GM18861 (cell line): ENCODE results near the gene TSACC.
"Not testable (repeated sequence)": the region's sequence is repeated elsewhere in the genome, so short reads cannot be mapped to it uniquely, and the experiment has no call there.

Source experiments
- ATAC-seq: cut with Tn5 transposase; IDR thresholded peaks from one replicate; pipeline ENCODE4 v1.9.1; 2021; ENCODE audit not compliant: unreplicated experiment

Gene TSACC

DNA sequence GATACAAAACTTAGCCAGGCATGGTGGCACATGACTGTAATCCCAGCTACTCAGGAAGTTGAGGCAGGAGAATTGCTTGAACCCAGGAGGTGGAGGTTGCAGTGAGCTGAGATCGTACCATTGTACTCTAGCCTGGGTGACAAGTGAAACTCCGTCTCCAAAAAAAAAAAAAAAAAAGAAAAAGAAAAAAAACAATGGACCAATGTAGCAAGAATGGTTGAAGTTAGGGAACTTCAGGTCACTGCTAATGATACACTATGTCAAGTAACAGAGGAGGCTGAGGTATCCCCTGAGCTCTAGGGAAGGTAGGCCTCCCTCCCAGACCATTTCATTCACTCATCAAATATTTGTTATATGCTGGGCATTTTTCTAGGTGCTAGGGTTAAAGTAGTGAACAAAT lies 7.7 kb downstream of the TSACC start:
- not testable (repeated sequence) for ATAC-seq

DNA sequence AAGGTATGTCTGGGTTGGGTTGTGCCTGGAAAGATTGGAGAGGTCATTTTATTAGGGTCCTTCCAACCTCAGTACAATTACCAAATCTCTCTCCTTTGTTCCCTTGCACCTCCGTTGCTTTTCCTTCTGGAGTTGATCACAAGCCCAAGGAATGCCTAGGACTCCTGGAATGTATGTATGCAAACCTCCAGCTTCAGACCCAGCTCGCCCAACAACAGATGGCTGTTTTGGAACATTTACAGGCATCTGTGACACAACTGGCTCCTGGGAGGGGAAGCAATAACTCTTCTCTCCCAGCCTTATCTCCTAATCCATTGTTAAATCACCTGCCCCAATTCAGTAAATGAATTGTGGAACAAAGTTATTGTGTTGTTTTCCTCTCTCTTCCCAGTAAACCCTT lies 8.3 kb downstream of the TSACC start:
- ATAC-seq: no peak

DNA sequence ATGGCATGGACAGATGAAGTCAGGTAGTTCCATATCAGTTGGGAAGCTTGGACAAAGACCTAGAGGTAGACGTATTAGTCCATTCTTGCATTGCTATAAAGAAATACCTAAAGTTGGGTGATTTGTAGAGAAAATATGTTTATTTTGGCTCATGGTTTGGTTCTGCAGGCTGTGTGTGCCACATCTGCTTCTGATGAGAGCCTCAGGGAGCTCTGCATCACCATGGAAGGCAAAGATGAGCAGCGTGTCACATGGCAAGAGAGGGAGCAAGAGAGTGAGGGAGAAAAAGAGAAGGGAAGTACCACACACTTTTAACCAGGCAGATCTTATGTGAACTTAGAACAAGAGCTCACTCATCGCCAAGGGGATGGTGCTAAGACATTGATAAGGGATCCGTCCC lies 9.0 kb downstream of the TSACC start:
- no peak for ATAC-seq

DNA sequence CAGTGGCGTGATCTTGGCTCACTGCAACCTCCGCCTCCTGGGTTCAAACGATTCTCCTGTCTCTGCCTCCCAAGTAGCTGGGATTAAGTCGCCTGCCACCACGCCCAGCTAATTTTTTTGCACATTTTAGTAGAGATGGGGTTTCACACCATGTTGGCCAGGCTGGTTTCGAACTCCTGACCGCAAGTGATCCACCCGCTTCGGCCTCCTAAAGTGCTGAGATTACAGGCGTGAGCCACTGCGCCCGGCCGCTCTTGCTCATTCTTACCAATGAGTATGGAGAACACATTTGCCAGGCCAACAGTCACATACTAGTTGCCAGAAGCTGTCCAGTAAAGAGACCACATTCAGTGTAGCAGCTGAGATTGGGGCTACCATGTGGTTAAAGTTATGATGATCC lies 14.2 kb downstream of the TSACC start:
- not testable (repeated sequence) for ATAC-seq

DNA sequence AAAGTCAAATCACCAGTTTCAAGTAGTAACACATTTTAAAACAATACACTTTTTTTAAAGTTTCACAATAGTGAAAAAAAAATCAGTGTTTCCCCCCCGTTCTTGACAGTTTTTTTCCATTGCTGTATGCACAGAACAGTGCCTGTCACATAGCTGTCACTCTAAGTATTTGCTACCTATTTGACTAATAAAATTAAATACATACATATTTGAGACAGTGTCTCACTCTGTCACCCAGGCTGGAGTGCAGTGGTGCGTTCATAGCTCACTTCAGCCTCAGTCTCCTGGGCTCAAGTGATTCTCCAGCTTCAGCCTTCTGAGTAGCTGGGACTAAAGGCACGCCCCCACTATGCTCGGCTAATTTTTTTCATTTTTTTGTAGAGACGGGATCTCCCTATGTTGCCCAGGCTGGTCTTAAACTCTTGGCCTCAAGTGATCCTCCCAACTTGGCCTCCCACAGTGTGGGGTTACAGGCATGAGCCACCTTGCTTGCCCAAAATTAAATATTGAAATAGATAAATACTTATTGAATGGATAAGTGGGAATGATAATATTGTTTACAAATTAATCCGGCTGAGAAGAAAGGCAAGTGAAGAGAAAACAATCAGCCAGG lies 18.0 kb downstream of the TSACC start:
- ATAC-seq: no peak

DNA sequence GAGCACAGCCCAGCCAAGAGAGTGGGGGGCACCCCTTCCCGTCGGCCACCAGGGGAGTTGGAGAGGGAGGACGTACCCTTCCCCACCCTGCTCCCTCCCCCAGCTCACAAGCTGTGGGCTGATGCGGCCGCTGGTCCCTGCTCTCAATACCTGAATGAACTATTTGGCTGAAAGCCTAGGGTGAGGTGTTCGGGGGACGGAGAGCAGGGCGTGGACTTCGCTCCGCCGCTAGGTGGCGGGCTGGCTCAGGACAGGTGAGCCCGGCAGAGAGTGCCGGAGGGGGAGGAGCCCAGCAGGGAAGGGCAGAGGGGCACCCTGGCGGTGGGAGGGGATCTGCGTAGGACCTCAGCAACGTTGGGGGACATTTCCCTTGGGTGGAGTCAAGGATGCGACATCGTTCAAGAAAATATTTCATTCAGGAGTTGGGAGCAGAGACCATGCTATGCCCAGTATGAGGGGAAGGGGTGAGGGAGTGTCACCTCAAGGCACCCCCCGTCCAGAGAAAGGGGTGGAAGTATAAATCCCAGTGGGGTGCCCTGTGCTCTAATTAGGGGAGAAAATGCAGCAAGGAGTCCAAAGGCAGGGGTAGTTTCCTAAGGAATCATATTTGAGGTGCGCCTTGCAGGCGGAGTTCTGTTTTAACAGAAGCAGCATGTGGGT lies 18.7 kb downstream of the TSACC start:
- ATAC-seq: no peak

DNA sequence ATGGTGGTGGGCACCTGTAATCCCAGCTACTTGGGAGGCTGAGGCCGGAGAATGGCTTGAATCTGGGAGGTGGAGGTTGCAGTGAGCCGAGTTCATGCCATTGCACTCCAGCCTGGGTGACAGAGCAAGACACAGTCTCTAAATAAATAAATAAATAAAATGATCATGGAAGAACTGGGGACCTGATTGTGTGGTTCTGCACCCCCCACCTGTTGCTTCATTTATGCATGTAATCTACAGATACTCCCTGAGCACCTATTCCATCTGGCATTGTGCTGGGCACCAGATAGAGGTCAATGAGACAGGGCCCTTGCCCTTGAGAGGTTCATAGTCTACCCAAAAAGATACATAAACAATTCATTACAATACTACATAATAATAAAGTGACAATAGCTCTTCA lies 19.7 kb downstream of the TSACC start:
- ATAC-seq: no peak

DNA sequence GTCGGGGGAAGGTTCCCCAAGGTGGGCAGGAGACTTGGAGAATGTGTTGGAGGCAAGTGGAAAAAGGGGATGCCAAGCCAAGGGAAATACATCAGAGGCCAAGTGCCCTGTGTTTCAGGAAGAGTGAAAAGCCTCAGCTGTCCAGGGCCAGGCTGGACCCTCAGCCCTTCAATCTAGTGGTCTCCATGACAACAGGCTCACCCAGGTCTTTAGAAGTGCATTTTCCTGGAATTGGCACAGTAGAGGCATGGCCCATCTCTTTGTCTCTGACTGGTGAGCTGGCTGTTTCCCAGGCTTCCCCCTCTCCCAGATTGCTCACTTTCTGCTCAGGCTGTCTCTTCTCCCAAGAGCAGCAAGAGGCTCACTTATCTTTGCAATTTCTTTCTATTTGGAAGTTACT lies 20.3 kb downstream of the TSACC start:
- no peak for ATAC-seq

DNA sequence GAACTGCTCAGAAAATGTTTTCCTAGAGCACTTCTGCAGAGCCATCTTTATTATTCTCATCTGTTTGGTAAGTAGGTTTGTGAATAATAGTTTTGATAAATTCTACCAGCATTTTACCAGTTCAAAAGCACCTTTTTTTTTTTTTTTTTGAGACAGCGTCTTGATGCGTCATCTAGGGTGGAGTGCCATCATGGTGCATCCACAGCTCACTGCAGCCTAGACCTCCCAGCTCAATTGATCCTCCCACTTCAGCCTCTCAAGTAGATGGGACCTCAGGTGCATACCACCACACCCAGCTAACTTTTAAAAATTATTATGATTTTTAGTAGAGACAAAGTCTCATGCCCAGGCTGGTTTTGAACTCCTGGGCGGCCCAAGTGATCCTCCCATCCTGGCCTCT lies 20.9 kb downstream of the TSACC start:
- ATAC-seq: no peak

DNA sequence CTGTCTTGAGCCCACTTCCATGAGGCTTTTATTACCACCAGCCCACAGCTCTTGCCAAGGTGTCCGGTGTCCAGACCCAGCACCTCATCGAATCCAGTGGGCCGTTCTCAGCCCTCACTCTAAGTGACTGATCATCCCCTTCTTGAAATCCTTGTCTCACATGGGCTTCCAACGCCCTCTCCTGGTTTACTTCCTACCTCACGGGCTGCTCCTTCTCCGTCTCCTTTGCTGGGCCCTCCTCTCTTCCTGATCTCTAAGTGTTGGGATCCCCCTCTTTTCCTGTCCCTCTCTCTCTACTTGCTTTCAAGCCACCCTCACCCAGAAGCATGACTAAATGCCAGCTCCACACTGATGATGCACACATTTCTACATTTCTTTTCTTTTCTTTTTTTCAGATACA lies 21.6 kb downstream of the TSACC start:
- no peak for ATAC-seq

DNA sequence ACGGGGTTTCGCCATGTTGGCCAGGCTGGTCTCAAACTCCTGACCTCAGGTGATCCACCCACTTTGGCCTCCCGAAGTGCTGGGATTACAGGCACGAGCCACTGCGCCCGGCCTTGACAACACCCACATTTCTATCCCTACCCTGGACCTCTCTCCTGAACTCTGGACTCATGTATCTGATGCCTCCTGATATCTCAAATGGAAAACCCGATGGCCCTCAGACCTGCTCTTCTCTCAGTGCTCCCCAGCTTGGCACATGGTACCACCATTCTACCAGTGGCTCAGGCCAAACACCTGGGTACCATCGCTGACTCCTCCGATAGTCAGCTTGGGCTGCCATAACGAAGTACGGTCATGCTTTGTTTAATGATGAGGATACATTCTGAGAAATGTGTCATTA lies 22.2 kb downstream of the TSACC start:
- ATAC-seq: no peak

DNA sequence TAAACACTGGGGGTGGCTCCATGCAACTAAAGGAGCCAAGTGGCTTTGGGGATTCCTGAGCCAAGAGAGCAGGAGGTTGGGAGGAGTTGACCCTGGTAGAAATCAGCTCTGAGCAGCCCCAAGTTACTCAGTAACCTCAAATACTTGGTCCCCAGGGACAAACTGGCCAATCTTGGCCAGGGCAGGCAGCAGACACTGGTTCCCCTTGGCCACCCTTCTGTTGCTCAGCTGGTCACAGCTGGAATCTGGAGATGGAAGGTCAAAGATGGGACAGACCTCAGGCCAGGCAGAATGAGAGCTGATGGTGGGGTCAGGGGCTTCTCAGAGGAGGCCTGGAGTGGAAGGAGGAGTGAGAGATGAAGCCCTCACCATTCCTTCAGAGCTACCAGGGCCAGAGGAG lies 27.4 kb downstream of the TSACC start:
- no peak for ATAC-seq

DNA sequence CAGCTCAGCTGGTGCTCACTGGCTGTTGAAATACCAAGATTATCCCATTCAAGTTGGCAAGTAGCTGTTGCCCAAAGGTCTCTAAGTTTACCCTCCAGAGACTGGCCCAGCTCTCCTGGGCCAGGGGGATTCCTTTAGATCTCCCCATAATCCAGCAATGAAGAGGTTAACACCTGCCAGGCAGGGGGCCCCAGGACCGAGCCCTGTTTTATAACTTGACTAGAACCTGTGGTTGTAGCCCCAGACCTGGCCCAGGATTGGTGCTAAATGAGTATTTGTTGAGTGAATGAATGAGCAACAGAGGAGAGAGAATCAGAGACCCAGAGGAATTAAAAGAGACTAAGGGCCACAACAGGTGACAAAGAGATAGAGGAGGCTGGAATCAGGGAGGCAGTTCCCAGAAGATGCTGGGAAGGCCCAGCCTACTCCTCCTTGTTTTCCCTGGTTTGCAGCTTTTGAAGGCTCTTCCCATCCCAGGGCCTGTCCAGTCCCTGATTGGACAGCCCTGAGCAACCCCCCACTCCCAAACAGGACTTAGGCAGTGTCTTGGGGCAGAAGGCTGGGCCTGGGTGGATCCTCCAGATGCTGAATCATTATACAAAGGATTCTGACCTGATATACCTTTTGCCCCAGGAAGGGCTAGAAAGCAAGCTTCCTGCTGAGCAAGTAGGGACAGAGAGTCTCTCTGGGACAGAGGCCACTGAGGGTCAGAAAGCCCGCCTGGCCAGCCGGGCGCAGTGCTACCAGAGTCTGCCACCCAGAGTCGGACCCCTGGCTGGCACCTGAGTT lies 28.2 kb downstream of the TSACC start:
- no peak for ATAC-seq

DNA sequence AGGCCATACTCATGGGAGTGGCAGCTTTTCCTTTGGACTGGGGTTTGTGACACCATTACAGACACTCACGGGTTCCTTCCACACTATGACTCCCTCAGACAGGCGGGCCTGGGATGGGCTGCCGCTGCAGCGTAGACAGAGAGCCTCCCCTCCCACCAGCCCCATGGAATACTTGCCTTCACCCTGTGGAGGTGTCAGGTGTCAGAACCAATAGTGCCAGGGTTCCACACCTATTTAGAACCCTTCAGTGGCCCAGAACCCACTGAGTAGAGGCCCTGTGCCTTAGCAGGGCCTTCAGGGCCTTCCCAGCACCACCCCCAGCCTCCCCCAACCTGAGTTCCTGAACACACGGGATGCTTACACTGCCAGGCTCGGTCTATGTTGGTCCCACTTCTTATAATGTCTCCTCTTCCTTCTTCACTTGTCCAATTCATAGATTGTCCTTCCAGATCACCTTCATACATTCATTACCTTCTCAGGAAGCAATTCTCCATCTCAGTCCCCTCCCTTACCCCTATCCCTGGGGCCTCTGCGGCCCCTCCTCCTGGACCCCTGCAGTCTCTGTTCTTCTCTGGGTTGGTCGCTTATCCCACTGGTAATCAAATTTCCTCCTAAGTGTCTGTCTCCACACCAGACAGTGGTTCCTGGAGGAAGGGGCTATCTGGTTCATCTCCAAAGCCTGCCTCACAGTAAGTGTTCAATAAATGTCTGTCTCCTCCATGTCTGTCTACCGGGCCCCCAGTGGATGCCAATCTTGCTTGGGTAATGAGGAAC lies 29.2 kb downstream of the TSACC start:
- ATAC-seq: no peak

DNA sequence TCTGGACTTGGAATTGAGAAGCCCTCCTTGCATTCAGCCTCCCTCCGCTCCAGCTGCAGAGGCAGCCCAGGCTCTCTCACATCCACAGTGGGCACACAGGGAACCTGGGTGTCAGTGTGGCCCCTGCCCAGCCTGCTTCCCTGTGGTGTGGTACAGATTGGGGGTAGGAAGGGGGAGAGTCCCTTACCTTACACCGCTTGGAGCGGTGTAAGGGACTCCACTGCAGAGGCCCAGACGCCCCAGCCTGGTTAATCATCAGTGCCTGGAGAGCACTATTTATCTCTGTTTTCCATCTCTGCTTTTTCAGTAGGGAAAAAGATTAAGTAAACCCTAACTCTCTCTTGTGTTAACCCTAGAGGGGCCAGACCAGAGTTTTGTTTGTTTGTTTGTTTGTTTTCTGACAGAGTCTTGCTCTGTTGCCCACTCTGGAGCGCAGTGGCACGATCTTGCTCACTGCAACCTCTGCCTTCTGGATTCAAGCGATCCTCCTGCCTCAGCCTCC lies 29.9 kb downstream of the TSACC start:
- no peak for ATAC-seq

DNA sequence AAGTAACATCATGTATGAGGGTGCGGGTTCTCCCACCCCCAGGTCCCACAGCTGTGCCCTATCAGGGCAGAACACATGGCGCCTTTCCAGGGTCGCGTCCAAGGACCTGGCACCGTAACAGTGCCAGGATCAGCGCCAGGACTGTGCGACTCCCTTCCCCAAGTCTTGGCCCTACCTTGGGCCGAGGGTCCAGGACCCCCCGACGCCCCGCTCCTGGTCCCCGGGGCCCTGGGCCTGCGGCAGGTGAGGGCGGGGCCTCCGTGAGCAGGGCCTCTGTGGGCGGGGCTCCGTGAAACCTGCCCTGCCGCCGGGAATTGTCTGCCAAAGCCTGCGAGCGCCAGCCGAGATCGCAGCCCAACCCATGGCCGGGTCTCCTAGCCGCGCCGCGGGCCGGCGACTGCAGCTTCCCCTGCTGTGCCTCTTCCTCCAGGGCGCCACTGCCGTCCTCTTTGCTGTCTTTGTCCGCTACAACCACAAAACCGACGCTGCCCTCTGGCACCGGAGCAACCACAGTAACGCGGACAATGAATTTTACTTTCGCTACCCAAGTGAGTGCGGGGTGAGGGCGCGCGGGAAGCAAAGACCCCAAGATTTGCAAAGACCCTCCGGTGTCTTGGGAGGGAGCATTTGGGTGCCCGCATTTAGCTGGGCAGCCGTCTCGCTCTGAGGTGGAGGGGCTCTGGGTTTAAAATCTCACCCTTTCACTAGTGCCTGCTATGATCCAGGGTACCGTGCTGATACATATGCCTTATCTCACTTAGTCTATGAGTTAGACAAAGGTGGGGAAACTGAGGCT lies 30.8 kb downstream of the TSACC start, which contains the start of gene RHBG:
RHBG (plus strand) TSS at position 323 of the 796 bp plus-strand sequence; CDS start at position 362, 39 bp downstream.
- ATAC-seq: no peak

DNA sequence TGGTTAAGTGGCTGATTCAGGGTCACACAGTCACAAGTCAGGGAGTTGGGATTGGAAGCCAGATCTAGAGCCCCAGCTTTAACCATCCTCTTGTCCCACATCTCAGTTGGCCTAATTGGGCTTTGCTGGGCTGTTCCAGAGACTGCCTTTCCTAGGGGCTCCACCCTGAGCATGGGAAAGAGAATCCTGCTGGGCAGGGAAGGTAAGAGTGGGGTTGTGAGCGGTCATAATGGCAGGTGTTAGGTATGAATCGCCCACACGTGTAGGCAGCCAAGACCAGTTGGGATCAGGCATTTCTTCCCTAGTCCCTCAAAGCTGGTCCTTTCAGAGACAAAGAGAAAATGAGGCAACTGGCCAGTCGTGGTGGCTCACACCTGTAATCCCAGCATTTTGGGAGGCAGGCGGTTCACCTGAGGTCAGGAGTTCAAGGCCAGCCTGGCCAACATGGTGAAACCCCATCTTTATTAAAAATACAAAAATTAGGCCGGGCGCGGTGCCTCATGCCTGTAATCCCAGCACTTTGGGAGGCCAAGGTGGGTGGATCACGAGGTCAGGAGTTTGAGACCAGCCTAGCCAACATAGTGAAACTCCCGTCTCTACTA lies 31.5 kb downstream of the TSACC start:
- ATAC-seq: not testable (repeated sequence)

DNA sequence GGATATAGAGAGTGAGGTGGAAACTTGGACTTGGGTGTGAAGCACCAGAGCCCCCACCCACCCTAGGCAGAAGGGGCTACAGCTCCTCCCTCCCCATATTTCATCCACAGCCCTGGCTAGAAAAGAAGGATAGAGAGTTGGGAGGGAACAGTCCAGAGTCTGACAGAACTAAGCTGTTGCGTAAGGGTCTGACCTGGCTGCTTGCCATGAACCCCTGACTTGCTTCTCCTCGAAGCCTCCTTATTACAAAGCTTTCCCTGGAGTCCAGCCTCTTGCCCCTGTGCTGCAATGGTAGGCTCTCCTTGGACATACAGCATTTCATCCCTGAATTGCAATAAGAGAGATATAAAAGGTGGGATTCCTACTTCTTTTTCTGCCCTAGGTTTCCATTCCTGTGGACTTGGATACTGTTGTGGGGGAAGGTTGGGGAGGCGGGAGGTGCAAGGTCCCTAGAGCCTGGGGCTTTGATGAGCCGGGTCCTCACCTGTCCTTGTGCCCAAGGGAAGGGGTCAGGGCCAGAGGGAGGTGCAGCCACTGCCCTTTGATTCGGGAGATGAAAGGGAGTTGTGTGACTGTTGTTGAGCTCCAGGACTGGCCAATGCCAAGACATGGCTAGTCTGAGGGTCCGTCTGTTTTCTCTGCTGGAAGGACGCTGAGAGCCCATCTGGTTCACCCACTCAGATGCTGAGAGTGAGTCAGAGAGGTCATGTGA lies 33.4 kb downstream of the TSACC start:
- no peak for ATAC-seq

DNA sequence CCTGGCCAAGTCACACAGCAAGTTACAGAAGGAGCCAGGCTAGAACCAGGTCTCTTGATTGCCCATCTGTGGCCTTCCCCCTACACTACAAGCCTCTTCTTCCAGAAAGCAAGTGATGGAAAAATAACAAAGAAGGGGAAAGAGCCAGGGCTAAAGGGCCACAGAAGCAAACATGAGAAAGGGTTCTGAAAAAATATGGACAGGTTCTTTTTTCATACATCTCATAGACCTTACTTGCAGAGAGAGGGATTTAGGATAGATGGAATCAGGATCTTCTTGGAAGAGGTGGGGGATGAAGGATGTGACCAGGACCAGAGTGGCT lies 33.9 kb downstream of the TSACC start:
- no peak for ATAC-seq

DNA sequence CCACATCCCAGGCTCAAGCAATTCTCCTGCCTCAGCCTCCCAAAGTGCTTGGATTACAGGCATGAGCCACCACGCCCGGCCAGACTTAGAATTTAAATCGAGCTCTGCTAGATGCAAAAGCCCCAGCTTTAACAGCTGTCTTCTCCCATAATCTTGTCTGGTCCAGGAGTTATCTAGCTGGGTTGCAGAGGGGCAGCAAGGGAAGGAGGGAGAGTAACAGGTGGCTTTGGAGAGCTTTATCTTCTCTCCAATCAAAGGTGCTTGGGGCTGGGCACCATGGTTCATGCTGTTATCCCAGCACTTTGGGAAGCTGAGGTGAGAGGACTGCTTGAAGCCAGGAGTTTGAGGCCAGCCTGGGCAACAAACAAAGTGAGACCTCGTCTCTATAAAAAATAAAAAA lies 34.5 kb downstream of the TSACC start:
- no peak for ATAC-seq
